K562 (cell line): ENCODE data around the gene KAZN. TPM values are rescaled to one million over a fixed set of nuclear protein-coding genes. Genes with fewer than 3 reads are reported as not detected.
A peak's percentile ranks its signal among the peaks of the same experiment; 100 is the strongest.

Experiments used
- CUX1 ChIP-seq: fragments of 200-800 bp; sonication (Bioruptor generic); IDR thresholded peaks from 2 replicates; pipeline ENCODE4 v1.6.1; 2016; ENCODE audit warnings: missing genetic modification characterization, missing compliant biosample characterization
- FUS ChIP-seq: fragments of 200-400 bp; formaldehyde crosslinking; optimal IDR thresholded peaks from 2 replicates; pipeline ENCODE3; 2017; ENCODE audit warnings: low read depth, low read length
- GATAD2A ChIP-seq: fragments of 450-650 bp; IDR thresholded peaks from 2 replicates; pipeline ENCODE4 v1.6.1; 2017
- GMEB1 ChIP-seq: fragments of 250-450 bp; sonication (Bioruptor Pico); IDR thresholded peaks from 2 replicates; pipeline ENCODE4 v1.4.0; 2020; ENCODE audit warnings: mild to moderate bottlenecking
- GTF2E2 ChIP-seq: fragments of 200-800 bp; sonication (Bioruptor generic); IDR thresholded peaks from 2 replicates; pipeline ENCODE4 v1.6.1; 2016; ENCODE audit warnings: missing genetic modification characterization, missing compliant biosample characterization
- HDAC8 ChIP-seq: fragments of 450-650 bp; IDR thresholded peaks from 2 replicates; pipeline ENCODE4 v1.6.1; 2016; ENCODE audit warnings: mild to moderate bottlenecking, missing genetic modification characterization, moderate library complexity, missing compliant biosample characterization
- MNT ChIP-seq, 2 experiments: fragments of 450-650 bp; conservative IDR thresholded peaks; 2 replicates each; pipeline ENCODE4 v1.6.1; 2017; ENCODE audit warnings: mild to moderate bottlenecking in 2 of 2, moderate library complexity in 2 of 2
- MYBL2 ChIP-seq, 2 experiments: fragments of 450-650 bp in 1 of 2; sonication (generic) in 1 of 2; formaldehyde crosslinking in 1 of 2; IDR thresholded peaks; 2 replicates each; pipeline versions ENCODE4 v1.6.1 to v1.8.1; 2017 to 2022; ENCODE audit warnings: borderline replicate concordance in 1 of 2, inconsistent platforms in 1 of 2, low read depth in 1 of 2, mild to moderate bottlenecking in 1 of 2, missing genetic modification reagents in 1 of 2, moderate library complexity in 1 of 2
- ZNF175 ChIP-seq: fragments of 200-800 bp; sonication (Bioruptor generic); IDR thresholded peaks from 2 replicates; pipeline ENCODE4 v1.6.1; 2016; ENCODE audit warnings: low read depth, mild to moderate bottlenecking, missing genetic modification characterization, missing compliant biosample characterization
- ZNF311 ChIP-seq: fragments of 250-450 bp; sonication (Bioruptor Pico); IDR thresholded peaks from 2 replicates; pipeline ENCODE4 v1.4.0; 2020; ENCODE audit warnings: mild to moderate bottlenecking, moderate library complexity
- ZNF639 ChIP-seq, 2 experiments: fragments of 200-800 bp in 1 of 2; sonication (Bioruptor generic) in 1 of 2; sonication (generic) in 1 of 2; formaldehyde crosslinking in 1 of 2; IDR thresholded peaks in 1 of 2; conservative IDR thresholded peaks in 1 of 2; 2 replicates each; pipeline versions ENCODE4 v1.5.0 to v1.6.1; 2016 to 2020; ENCODE audit warnings: missing compliant biosample characterization in 1 of 2, missing genetic modification characterization in 1 of 2, missing genetic modification reagents in 1 of 2
- ZNF740 ChIP-seq, 3 experiments: fragments of 200-800 bp in 1 of 3; sonication (Bioruptor generic) in 1 of 3; sonication (generic) in 1 of 3; formaldehyde crosslinking in 1 of 3; IDR thresholded peaks; 2 replicates each; pipeline versions ENCODE4 v1.6.1 to v1.8.0; 2016 to 2022; ENCODE audit warnings: mild to moderate bottlenecking in 2 of 3, missing compliant biosample characterization in 2 of 3, missing genetic modification characterization in 2 of 3, missing genetic modification reagents in 1 of 3
- polyA plus RNA-seq, 8 experiments: library from polyadenylated mRNA; depleted of rRNA in 4 of 8; stranded (reverse) in 5 of 8; unstranded in 3 of 8; fragments of >200 nt; fragmentation: Nextera tagmentation in 2 of 8; fragmentation: Illumina TruSeq in 1 of 8; extraction: Ambion mirVana in 2 of 8; extraction: Trizol in 1 of 8; gene quantifications; 2 replicates each; pipeline versions ENCODE4 v1.2.1 to v1.2.3, GENCODE V29; 2011 to 2014; ENCODE audit warnings: inconsistent platforms in 1 of 8, missing spikeins in 1 of 8
- total RNA-seq, 7 experiments: library from RNA; depleted of rRNA in 6 of 7; stranded (reverse); fragments of >200 nt in 6 of 7; fragmentation: Illumina TruSeq in 2 of 7; extraction: Trizol in 2 of 7; gene quantifications; 2 replicates each; pipeline versions ENCODE4 v1.2.1 to v1.2.3, GENCODE V29; 2011 to 2021; ENCODE audit warnings: low replicate concordance in 1 of 7

Gene KAZN
- total and polyA plus RNA-seq, 9 of the 15 experiments (the other 6 are each of a cell fraction or from before 2014, with no cell fraction given) = 2.1 to 21.6 (median 5.4) TPM

- TF ChIP-seq ZNF175 (0 out of 2 replicates have a peak, but pooled peaks have one; percentile 33), GTF2E2 (tag) (no peak), GMEB1 (CRISPR knock-in tag) (no peak), MNT (conservative IDR thresholded peaks at IDR 0.05) (peak; percentile 27 to 44; a peak in 2 of 4 replicates), MYBL2 (IDR thresholded peaks at IDR 0.05; ENCODE audit: low read depth) (no peak), MYBL2 (CRISPR knock-in tag; IDR thresholded peaks at IDR 0.05; ENCODE audit: borderline replicate concordance) (no peak), CUX1 (CRISPR knock-in tag) (no peak), FUS (no peak), HDAC8 (tag) (peak; percentile 63; the same call in 1 of the 2 replicates), ZNF639 (CRISPR knock-in tag; conservative IDR thresholded peaks at IDR 0.05 in 1 of 2, IDR thresholded peaks at IDR 0.05 in 1 of 2) (no peak; a peak in 1 of 4 replicates), GATAD2A (no peak), ZNF311 (CRISPR knock-in tag) (peak; percentile 67; the same call in 1 of the 2 replicates), ZNF740 (CRISPR knock-in tag; IDR thresholded peaks at IDR 0.05) (no peak), ZNF740 (tag; IDR thresholded peaks at IDR 0.05) (no peak)
These were observed 180.7 kb downstream of the KAZN start (continued) for GRCh38 chr1:14778898-14779865.
